ENCODE measurements around the gene ABLIM2.

ABLIM2 gene

DNA sequence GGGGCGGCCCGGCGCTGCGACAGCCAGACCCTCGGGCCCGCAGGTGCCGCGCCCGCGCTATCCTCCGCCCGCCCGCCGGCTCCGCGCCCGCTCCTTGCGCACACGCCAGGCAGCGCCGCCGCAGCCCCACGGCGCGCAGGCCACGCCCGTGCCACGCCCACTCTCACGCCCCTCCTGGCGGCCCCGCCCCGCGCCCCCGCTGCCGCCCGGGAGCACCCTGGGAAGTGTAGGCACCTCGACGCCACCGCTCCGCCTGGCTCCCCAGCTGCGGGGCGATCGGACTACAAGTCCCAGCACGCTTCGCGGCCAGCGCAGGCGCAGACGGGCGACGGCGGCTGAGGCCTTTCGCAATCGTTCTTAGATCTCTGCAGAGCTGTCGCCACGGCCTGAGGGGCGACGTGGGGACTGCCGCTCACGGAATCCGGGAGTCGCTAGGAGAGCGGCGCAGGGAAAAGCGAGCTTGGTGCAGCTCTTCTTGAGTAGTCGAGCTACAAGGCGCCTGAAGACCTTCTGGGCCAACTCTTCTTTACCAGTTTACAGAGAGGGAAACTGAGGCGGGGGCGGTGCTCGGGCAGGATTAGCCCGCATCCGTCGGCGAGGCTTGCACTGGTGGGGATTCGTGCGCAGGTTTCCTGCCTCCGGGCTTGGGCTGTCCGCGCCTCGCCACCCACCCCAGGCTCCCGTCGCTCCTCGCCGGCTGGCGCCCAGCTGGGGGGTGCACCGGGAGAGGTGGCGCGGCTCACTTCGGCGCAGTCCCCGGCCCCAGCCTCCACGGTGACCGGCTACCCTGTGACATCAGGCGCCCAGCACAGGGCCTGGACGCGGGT is at the start of gene ABLIM2:
Gene ABLIM2, minus strand, starts transcription at position 104 of the 827 bp plus-strand sequence. CDS start 124 bp downstream, outside the sequence.
- peak; percentile 90 for DNase-seq (ENCODE audit: low read depth)

- DNase-seq (ENCODE audit: low read depth): no peak
Observed at GRCh38 chr4:8207314-8207713, 48.7 kb upstream of the ABLIM2 start.

- DNase-seq (ENCODE audit: low read depth): no peak
Observed at GRCh38 chr4:8205749-8206611, 47.4 kb upstream of the ABLIM2 start.

DNA sequence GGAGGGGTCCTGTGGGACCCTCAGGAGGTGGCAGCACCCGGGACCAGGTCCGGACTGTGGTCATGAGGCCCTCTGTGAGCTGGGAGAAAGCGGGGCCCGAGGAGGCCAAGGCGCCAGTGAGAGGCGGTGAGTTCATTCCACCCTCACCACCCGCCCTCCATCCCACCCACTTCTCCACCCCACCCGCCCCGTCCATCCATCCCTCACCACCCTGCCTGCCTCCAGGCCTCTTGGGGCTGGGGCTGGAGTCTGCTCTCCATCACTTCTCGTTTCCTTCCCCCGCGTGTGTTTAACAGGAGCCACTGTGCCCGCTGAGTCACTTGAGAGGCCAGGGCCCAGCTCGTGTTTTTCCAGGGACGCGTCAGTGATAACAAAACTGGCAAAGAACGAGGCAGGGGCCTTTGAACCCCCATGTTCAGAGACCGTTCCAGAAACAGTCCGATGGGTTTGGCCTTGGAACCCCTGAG is 46.7 kb upstream of the ABLIM2 start:
- no peak for DNase-seq (ENCODE audit: low read depth)

DNA sequence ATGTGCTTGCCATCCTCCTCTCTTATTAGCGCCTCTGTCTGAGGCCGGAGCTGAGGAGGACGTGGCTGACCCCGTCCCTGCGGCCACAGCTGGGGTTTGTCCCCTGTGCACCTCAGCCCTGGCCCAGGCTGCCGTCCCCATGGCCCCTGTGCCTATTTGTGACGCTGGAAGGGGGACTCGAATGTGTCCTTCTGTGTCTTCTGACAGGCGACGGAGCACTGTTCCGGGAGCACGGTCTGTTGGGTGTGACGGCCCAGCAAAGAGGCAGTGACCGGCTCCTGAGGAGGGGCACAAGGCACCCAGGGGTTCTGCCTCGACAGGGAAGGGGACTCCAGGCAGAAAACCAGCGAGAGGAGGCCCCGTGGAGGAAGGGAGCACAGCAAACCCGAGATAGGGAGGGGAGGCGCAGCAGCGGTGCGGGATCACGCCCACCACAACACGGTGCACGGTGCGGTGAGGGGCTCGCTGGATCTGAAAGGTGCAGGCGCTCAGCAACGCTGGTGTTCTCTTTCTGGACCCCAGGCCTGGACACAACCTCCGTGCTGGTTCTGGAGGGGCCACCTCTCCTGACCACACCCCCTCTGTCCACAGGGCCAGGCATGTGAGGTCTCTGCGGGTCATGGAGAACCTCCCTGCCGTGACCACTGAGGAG is 46.1 kb upstream of the ABLIM2 start:
- no peak for DNase-seq (ENCODE audit: low read depth)

GRCh38 chr4:8203817-8204216 is 45.2 kb upstream of the ABLIM2 start:
- DNase-seq (ENCODE audit: low read depth): no peak

- no peak for DNase-seq (ENCODE audit: low read depth)
Observed at GRCh38 chr4:8203052-8203401, 44.4 kb upstream of the ABLIM2 start.

- DNase-seq (ENCODE audit: low read depth): no peak
Observed at GRCh38 chr4:8202108-8203051, 43.8 kb upstream of the ABLIM2 start.

DNA sequence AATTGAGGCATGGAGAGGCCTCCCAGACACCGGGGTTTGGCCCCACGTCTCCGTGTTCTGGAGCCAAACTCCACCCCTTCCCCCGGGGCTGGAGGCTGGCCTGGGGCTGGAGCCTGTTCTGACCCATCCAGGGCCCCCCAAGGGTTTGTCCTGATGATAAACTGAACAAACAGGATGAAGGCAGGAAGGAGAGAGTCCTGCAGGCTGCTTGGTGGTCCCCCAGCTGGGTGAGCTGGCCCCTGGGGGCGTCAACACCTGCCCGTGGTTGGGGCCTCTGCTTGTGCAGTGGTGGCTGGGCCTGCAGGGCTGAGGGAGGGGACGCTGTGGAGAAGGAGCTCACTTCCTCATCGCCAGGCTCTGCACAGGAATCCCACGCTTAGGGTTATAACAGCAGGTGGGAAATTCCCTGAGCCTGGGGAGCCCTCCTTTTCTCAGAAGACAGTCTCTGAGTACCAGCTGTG is 42.7 kb upstream of the ABLIM2 start:
- DNase-seq (ENCODE audit: low read depth): no peak

GRCh38 chr4:8200302-8200975 is 41.8 kb upstream of the ABLIM2 start:
- DNase-seq (ENCODE audit: low read depth): no peak

DNA sequence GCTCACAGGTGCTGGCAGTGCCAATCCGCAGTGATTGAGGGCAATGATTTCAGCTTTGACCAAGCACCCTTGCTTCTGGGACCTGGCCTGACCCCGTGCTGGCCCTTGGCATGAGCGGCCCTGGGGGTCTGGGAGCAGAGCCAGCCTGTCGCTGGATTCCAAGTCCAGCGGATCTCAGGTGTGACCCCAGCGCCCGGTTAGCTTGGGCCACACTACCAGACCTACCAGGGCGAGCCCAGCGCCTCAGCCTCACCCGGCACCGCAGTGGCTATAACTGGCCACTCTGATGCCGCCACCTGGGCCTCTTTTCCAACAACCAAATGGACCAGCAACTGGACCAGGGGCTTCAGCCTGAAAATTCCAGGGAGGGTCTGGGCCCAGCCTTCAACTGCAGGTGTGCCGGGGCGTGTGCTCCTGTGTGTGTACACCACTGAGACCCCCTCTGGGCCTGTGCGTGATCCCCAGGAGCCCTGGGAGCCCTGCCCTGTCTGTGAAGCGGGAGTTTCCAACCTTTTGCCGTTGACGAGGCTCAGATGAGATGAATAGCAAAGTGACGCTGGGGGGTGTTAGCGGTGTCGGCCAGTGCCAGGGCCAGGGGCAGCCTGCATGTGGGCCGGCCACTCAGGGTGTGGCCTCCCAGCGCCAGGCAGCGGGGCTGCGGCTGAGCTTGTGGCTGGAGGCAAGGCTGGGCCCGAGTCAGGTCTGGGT is 41.1 kb upstream of the ABLIM2 start:
- DNase-seq (ENCODE audit: low read depth): no peak

DNA sequence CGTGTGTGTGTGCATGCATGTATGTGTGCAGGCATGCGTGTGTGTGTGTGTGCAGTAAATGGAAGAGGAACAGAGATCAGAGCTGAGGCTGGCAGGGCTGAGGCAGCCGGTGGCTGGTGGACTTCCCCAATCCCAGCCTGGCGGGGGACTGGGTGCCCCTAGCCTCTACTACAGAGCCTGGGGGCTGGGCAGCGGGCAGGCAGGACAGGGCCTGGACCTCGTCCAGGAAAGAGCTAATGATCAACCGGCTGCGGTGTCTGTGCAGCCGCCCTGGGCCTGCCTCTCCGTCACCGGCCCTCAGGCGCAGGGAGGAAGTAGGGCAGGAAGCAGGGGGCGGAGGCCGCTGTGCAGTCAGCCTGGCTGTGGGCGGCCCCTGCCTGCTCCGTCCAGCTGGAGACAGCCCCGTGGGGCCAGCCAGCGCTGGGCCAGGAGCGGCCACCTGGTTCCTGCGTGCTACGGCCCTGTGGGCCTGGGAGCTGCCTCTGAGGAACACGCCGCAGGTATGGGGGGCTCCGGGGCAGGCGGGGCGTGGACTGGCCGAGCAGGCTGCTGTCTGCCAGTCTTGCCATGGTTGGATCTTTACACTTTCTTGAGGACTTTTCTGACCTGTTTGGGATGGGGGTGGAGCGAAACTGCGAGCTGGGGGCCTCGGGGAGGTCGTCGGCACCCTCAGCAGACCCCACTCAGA is 40.4 kb upstream of the ABLIM2 start, which contains the start of gene SH3TC1:
Gene SH3TC1, plus strand, starts transcription at position 385 of the 688 bp plus-strand sequence. CDS start 5,905 bp downstream, outside the sequence.
- DNase-seq (ENCODE audit: low read depth): no peak

GRCh38 chr4:8198206-8198905 is 39.7 kb upstream of the ABLIM2 start:
- no peak for DNase-seq (ENCODE audit: low read depth)

DNA sequence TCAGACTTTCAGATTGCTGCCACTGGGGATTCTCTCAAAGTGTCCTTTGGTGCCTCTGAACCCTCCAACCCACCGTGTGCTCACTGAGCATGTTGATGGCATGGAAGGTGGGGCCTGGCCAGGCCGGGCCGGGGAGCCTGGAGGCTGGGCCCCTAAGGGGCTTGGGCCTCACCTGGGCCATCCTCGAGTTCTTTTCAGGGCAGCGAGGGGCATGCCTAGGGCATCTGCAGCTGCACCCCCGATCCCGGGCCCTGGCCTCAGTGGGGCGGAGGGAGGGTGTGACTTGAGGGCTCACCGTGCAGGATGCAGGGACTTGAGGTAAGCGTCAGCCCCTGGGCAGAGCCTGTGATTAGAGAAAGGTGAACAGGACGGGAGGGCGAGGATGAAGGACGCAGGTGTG is 38.9 kb upstream of the ABLIM2 start:
- DNase-seq (ENCODE audit: low read depth): no peak

- DNase-seq (ENCODE audit: low read depth): no peak
Observed at GRCh38 chr4:8195841-8196458, 37.3 kb upstream of the ABLIM2 start.

DNA sequence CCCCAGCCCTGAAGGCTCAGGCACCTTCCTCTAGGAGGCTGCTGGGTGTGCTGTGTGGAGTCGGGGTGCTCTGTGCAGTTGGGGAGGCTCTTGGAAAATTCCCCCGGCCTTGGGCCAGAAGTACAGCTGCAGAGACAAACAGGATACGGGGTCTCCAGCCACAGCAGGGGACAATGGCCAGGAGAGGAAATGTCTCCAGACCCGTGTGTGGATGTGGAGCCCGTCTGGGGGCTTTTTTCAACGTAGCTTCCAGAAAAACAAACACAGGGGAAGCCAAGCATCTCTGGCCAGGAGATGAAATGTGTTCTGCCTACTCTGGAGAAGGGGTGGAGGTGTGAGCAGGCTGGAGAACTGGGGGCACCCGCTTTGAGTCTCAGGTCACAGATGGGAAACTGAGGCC is 36.8 kb upstream of the ABLIM2 start:
- DNase-seq (ENCODE audit: low read depth): no peak

GRCh38 chr4:8194306-8195242 is 36.0 kb upstream of the ABLIM2 start:
- DNase-seq (ENCODE audit: low read depth): no peak
